GM12892 (cell line): Measurements from ENCODE around the gene CARM1.

Source experiments
- DNase-seq: peaks from one replicate; pipeline ENCODE4 v3.0.0; 2011; ENCODE audit not compliant: insufficient read length
- FAIRE-seq: peaks from 2 replicates; lab custom pipeline; 2011; peaks lifted over from hg19 to GRCh38; lab: Jason Lieb, UNC
- POLR2A ChIP-seq: IDR thresholded peaks from 2 replicates; pipeline ENCODE4 v1.6.1; 2011; ENCODE audit warnings: low read depth, low read length, control low read depth
- POLR2AphosphoS5 ChIP-seq: IDR thresholded peaks from 2 replicates; pipeline ENCODE4 v1.6.1; 2011; ENCODE audit warnings: low read depth, low read length, control low read depth
- TAF1 ChIP-seq: IDR thresholded peaks from 2 replicates; pipeline ENCODE4 v1.6.1; 2011; ENCODE audit warnings: low read depth, mild to moderate bottlenecking, control low read depth, low read length, borderline replicate concordance

The CARM1 gene

DNA sequence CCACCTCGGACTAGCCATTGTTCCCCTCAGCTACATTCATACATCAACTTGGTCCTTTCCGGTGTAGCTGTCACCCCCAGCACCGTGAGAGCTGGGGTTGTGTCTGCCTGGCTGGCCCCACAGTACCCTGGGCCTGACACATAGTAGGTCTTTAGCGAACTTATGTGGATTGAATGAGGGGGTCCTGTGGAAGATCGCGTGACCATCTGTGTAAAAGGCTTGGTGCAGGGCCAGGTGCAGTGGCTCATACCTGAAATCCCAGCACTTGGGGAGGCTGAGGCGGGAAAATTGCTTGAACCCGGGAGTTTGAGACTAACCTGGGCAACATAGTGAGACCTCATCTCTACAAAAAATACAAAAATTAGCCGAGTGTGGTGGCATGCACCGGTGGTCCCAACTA is 91.5 kb downstream of the CARM1 start:
- TF ChIP-seq POLR2A (no peak), POLR2AphosphoS5 (no peak), TAF1 (no peak)
- FAIRE-seq (no peak), DNase-seq (no peak)

DNA sequence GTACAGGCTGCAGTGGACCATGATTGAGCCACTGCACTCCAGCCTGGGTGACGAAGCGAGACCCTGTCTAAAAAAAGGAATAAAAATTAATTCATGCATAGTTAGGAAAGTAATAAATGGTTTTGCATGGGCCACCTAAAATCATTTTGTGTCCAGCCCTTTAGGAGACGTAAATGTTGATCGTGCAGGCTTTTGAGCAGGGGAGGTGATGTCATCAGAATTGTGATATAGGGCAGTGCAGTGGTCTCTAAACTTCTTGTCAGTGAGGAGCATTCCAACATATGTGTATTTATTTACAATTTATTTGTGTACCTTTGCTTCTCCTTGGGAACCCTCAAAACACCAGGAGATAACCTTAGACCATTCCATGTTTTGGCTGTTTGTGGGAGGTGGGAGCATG is 92.5 kb downstream of the CARM1 start:
- TF ChIP-seq POLR2A, result no peak
- no peak for TF ChIP-seq POLR2AphosphoS5
- TF ChIP-seq TAF1, result no peak
- DNase-seq, result no peak
- FAIRE-seq, result no peak

DNA sequence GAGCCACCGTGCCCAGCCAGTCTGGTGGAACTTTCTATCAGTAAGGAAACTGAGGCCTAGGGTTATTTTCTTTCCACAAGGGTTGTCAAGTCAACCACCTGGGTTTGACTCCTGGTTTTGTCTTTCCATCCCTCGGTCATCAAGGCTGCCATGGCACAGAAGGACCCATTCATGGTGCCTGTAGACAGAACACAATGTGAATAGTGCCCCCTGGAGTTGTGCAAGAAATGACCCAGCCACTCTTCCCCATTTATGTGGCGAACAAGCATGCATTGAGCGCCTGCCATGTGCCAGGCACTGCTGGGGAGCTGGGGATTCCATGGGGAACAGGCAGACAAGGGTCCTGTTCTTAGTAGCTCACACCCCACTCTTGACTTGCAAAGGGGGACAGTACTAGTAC is 93.5 kb downstream of the CARM1 start:
- no peak for FAIRE-seq
- TF ChIP-seq POLR2A (no peak), POLR2AphosphoS5 (no peak)
- DNase-seq, result no peak

DNA sequence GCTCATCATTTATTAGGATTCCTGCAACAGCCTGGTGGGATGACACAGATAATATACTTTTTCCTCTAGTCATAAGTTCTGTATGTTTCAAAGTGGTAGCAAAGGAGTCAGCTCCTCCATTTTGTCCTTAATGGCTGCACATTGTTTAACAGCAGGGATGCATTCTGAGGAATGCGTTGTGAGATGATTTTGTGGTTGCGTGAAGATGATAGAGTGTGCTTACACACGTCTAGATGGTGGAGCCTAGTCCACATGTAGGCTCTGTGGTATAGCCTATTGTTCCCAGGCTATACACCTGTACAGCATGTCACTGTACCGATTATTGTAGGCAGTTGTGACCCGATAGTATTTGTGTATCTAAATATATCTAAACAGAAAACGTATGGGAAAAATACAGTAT is 94.0 kb downstream of the CARM1 start:
- FAIRE-seq, result no peak
- DNase-seq, result no peak
- TF ChIP-seq POLR2AphosphoS5 (no peak), POLR2A (no peak), TAF1 (no peak)

DNA sequence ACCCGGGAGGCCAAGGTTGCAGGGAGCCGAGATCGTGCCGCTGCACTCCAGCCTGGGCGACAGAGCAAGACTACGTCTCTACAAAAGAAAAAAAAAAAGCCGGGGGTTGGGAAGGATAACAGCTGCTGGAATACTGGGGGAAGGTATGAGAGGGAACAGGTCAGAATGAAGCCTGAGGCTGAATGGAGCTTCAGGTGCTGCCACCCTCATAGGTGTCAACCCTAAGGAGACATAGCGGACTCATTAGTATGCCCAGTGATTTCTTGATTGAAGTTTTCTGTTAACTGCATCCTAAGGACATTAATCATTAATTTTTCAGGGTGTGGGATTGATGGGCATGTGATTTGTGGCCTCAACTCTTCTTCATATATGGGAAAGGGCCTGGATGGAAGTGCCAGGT is 95.5 kb downstream of the CARM1 start:
- TF ChIP-seq TAF1 (no peak), POLR2A (no peak), POLR2AphosphoS5 (no peak)
- no peak for DNase-seq
- no peak for FAIRE-seq

DNA sequence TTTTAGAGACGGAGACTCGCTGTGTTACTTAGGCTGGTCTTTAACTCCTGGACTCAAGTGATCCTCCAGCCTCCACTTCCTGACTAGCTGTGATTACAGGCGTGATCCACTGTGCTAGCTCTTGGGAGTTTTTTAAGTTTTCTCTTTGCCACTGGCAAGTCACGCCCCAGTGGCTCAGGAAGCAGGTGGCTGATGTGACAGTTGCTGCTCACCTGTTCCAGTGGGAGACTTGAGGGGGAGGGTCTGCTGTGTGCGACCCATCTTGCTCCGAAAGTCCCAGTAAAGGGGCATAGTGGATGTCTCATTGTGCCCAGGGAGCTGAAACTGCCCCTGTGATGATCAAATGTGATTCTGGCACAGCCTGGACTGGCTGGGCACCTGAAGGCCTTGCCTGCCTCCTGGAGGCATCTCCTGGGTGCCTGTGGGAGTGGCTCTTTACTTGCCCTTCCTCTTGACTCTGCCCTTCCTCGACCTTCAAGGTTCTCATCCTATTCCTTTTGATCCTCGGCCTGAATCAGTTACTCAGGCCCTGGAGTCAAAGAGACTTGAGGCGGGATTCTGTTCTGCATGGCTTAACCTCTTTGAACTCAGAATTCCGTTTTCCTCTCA is 97.3 kb downstream of the CARM1 start:
- no peak for DNase-seq
- FAIRE-seq, result no peak
- TF ChIP-seq POLR2A (no peak), POLR2AphosphoS5 (no peak), TAF1 (no peak)

DNA sequence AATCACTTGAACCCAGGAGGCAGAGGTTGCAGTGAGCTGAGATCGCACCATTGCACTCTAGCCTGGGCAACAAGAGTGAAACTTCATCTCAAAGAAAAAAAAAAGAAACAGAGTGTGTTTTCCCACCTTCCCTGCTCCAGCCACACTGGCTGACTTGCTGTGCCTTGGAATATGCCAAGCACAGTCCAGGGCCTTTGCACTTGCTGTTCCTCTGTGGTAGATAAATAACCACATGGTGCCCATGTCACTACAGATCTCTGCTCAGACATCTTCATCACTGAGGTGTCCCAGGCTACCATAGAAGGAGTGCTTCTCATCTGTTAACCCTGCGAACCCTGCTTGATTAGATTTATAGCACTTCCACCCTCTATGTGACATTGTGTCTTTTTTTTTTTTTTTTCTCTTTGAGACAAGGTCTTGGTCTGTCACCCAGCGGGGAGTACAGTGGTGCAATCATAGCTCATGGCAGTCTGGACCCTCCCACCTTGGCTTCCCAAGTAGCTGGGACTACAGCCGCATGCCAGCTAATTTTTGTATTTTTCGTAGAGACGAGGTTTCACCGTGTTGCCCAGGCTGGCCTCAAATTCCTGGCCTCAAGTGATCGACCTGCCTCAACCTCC is 99.9 kb downstream of the CARM1 start:
- TF ChIP-seq POLR2AphosphoS5 (no peak), TAF1 (no peak), POLR2A (no peak)
- FAIRE-seq (no peak), DNase-seq (no peak)
